K562 (cell line): ENCODE results near the gene SCG3.

Experiments used
- ESRRA ChIP-seq: fragments of 450-650 bp; IDR thresholded peaks from 2 replicates; pipeline ENCODE4 v1.6.1; 2014; ENCODE audit warnings: low read depth, mild to moderate bottlenecking, moderate library complexity, borderline replicate concordance
- FOXM1 ChIP-seq, 2 experiments: fragments of 450-650 bp in 1 of 2; sonication (generic) in 1 of 2; formaldehyde crosslinking in 1 of 2; IDR thresholded peaks; 2 replicates each; pipeline versions ENCODE4 v1.6.1 to v1.9.0; 2017 to 2022; ENCODE audit warnings: low read depth in 2 of 2, mild to moderate bottlenecking in 2 of 2, missing genetic modification reagents in 1 of 2, moderate library complexity in 1 of 2
- TF ChIP-seq, protein P1 (sequence below), 3 experiments: IDR thresholded peaks in 2 of 3; conservative IDR thresholded peaks in 1 of 3; 2 replicates each; pipeline ENCODE4 v1.5.1; 2011 to 2012; ENCODE audit warnings: low read length in 3 of 3, mild to moderate bottlenecking in 3 of 3, control low read depth in 2 of 3, improper control_type of control experiment in 1 of 3, inconsistent platforms in 1 of 3, low read depth in 1 of 3, mixed read lengths in 1 of 3, moderate library complexity in 1 of 3; ENCODE audit not compliant: insufficient read depth in 2 of 3
- TF ChIP-seq, protein P2 (sequence below): sonication (generic); formaldehyde crosslinking; IDR thresholded peaks from 2 replicates; pipeline ENCODE4 v1.8.0; 2022; ENCODE audit warnings: mild to moderate bottlenecking, missing genetic modification reagents

DNA sequence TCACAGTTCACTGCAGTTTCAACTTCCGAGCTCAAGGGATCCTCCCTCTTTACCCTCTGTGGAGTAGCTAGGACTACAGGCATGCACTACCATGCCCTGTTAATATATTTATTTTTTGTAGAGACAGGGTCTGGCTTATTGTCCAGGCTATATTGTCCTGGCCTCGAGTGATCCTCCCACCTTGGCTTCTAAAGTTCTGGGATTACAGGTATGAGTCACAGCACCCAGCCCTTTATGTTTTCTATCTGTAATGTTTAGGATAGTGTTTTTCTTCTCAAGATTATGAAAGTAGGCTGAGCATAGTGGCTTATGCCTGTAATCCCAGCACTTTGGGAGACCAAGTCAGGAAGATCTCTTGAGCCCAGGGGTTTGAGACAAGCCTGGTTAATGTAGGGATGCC is 11.9 kb upstream of the SCG3 start:
- no peak for TF ChIP-seq ESRRA
- TF ChIP-seq, protein P1, sequence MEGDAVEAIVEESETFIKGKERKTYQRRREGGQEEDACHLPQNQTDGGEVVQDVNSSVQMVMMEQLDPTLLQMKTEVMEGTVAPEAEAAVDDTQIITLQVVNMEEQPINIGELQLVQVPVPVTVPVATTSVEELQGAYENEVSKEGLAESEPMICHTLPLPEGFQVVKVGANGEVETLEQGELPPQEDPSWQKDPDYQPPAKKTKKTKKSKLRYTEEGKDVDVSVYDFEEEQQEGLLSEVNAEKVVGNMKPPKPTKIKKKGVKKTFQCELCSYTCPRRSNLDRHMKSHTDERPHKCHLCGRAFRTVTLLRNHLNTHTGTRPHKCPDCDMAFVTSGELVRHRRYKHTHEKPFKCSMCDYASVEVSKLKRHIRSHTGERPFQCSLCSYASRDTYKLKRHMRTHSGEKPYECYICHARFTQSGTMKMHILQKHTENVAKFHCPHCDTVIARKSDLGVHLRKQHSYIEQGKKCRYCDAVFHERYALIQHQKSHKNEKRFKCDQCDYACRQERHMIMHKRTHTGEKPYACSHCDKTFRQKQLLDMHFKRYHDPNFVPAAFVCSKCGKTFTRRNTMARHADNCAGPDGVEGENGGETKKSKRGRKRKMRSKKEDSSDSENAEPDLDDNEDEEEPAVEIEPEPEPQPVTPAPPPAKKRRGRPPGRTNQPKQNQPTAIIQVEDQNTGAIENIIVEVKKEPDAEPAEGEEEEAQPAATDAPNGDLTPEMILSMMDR (IDR thresholded peaks at IDR 0.05 in 2 of 3, conservative IDR thresholded peaks at IDR 0.05 in 1 of 3; ENCODE audit: insufficient read depth in 2 of 3, low read depth in 1 of 3, low read length in 3 of 3) = no peak
- TF ChIP-seq, protein P2, sequence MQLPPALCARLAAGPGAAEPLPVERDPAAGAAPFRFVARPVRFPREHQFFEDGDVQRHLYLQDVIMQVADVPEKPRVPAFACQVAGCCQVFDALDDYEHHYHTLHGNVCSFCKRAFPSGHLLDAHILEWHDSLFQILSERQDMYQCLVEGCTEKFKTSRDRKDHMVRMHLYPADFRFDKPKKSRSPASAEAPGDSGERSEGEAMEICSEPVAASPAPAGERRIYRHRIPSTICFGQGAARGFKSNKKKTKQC (CRISPR knock-in tag) = no peak
- no peak for TF ChIP-seq FOXM1 (IDR thresholded peaks at IDR 0.05; ENCODE audit: low read depth)
- TF ChIP-seq FOXM1 (CRISPR knock-in tag; IDR thresholded peaks at IDR 0.05; ENCODE audit: low read depth) = no peak
